Measurements from ENCODE around the gene ARNT2. TPM values are rescaled to one million over a fixed set of nuclear protein-coding genes. Genes with fewer than 3 reads are reported as not detected.

Gene ARNT2
- total RNA-seq, 1 donor from 2014 or later = 0.87 TPM

GRCh38 chr15:80637747-80638146 is 233.6 kb downstream of the ARNT2 start:
- DNase-seq (ENCODE audit: low spot score) = no peak
- no peak overlapping the region for H3K4me3 Mint-ChIP-seq (ENCODE audit: unreplicated experiment)
- peaks cover 1% of the 10 kb centered on the region for H3K27me3 Mint-ChIP-seq (ENCODE audit: unreplicated experiment)
- no peak for TF ChIP-seq CTCF (IDR thresholded peaks at IDR 0.05; ENCODE audit: unreplicated experiment)
- peaks cover 4% of the 10 kb centered on the region for H3K9me3 Mint-ChIP-seq (ENCODE audit: unreplicated experiment)
- H3K36me3 Mint-ChIP-seq (ENCODE audit: low read depth, unreplicated experiment) = no peaks in the 10 kb centered on the region
- no peak overlapping the region for H3K27ac Mint-ChIP-seq (ENCODE audit: unreplicated experiment)
- H3K4me1 Mint-ChIP-seq (ENCODE audit: unreplicated experiment) = no peaks in the 10 kb centered on the region

- DNase-seq (ENCODE audit: low spot score) = no peak
- Mint-ChIP-seq H3K4me1 (ENCODE audit: unreplicated experiment) (no peaks in the 10 kb centered on the region), H3K9me3 (ENCODE audit: unreplicated experiment) (peaks cover 4% of the 10 kb centered on the region), H3K27me3 (ENCODE audit: unreplicated experiment) (peaks cover 1% of the 10 kb centered on the region), H3K27ac (ENCODE audit: unreplicated experiment) (no peak overlapping the region), H3K36me3 (ENCODE audit: low read depth, unreplicated experiment) (no peaks in the 10 kb centered on the region), H3K4me3 (ENCODE audit: unreplicated experiment) (no peak overlapping the region)
- no peak for TF ChIP-seq CTCF (IDR thresholded peaks at IDR 0.05; ENCODE audit: unreplicated experiment)
Measured at GRCh38 chr15:80638553-80639167, 234.5 kb downstream of the ARNT2 start.

- peaks cover 1% of the 10 kb centered on the region for H3K27me3 Mint-ChIP-seq (ENCODE audit: unreplicated experiment)
- H3K4me1 Mint-ChIP-seq (ENCODE audit: unreplicated experiment) = no peaks in the 10 kb centered on the region
- no peak for DNase-seq (ENCODE audit: low spot score)
- no peaks in the 10 kb centered on the region for H3K36me3 Mint-ChIP-seq (ENCODE audit: low read depth, unreplicated experiment)
- H3K27ac Mint-ChIP-seq (ENCODE audit: unreplicated experiment) = no peak overlapping the region
- no peak overlapping the region for H3K4me3 Mint-ChIP-seq (ENCODE audit: unreplicated experiment)
- TF ChIP-seq CTCF (IDR thresholded peaks at IDR 0.05; ENCODE audit: unreplicated experiment) = no peak
- peaks cover 4% of the 10 kb centered on the region for H3K9me3 Mint-ChIP-seq (ENCODE audit: unreplicated experiment)
Measured at GRCh38 chr15:80639168-80639555, 235.0 kb downstream of the ARNT2 start.

- no peaks in the 10 kb centered on the region for H3K27me3 Mint-ChIP-seq (ENCODE audit: unreplicated experiment)
- DNase-seq (ENCODE audit: low spot score) = no peak
- H3K4me3 Mint-ChIP-seq (ENCODE audit: unreplicated experiment) = no peak overlapping the region
- no peaks in the 10 kb centered on the region for H3K4me1 Mint-ChIP-seq (ENCODE audit: unreplicated experiment)
- no peak overlapping the region for H3K27ac Mint-ChIP-seq (ENCODE audit: unreplicated experiment)
- no peak for TF ChIP-seq CTCF (IDR thresholded peaks at IDR 0.05; ENCODE audit: unreplicated experiment)
- no peaks in the 10 kb centered on the region for H3K36me3 Mint-ChIP-seq (ENCODE audit: low read depth, unreplicated experiment)
- peaks cover 4% of the 10 kb centered on the region for H3K9me3 Mint-ChIP-seq (ENCODE audit: unreplicated experiment)
Measured at GRCh38 chr15:80640531-80641121, 236.4 kb downstream of the ARNT2 start.

GRCh38 chr15:80641384-80641783 is 237.2 kb downstream of the ARNT2 start:
- H3K4me3 Mint-ChIP-seq (ENCODE audit: unreplicated experiment) = no peak overlapping the region
- H3K4me1 Mint-ChIP-seq (ENCODE audit: unreplicated experiment) = no peaks in the 10 kb centered on the region
- no peak for DNase-seq (ENCODE audit: low spot score)
- H3K9me3 Mint-ChIP-seq (ENCODE audit: unreplicated experiment) = peaks cover 4% of the 10 kb centered on the region
- no peaks in the 10 kb centered on the region for H3K36me3 Mint-ChIP-seq (ENCODE audit: low read depth, unreplicated experiment)
- H3K27ac Mint-ChIP-seq (ENCODE audit: unreplicated experiment) = no peak overlapping the region
- no peaks in the 10 kb centered on the region for H3K27me3 Mint-ChIP-seq (ENCODE audit: unreplicated experiment)
- TF ChIP-seq CTCF (IDR thresholded peaks at IDR 0.05; ENCODE audit: unreplicated experiment) = no peak

All from endothelial cell (in vitro differentiated cells).